Activated T-cell treated with anti-CD3 and anti-CD28 coated beads, Interleukin-2, amount 50 U/mL, for 72 hours (primary cell): ENCODE data around the gene TAOK3. TPM values are rescaled to one million over a fixed set of nuclear protein-coding genes. Genes with fewer than 3 reads are reported as not detected.

Experiments used
- ATAC-seq, 2 donors: fragments of 150-1000 bp; cut with Tn5 transposase; replicated peaks in 1 of 2; 2 replicates each; pipeline ENCODE4 v1.10.0; 2021; ENCODE audit warnings: moderate library complexity in 2 of 2, mild to moderate bottlenecking in 1 of 2
- DNase-seq, 2 donors: peaks; one replicate each; pipeline ENCODE4 v3.0.0; 2021 to 2022; ENCODE audit warnings: mixed read lengths in 1 of 2
- H3K27ac Mint-ChIP-seq: one replicate; pipeline ENCODE4 v1.8.0; 2022; ENCODE audit warnings: mild to moderate bottlenecking, moderate library complexity, mixed read lengths
- H3K27me3 Mint-ChIP-seq: one replicate; pipeline ENCODE4 v1.8.0; 2022; ENCODE audit warnings: low read depth, mixed read lengths
- H3K36me3 Mint-ChIP-seq, 2 donors: one replicate each; pipeline ENCODE4 v1.8.0; 2022; ENCODE audit warnings: mixed read lengths in 2 of 2, mild to moderate bottlenecking in 1 of 2; ENCODE audit not compliant: insufficient read depth in 2 of 2
- H3K4me1 Mint-ChIP-seq: one replicate; pipeline ENCODE4 v1.8.0; 2022; ENCODE audit warnings: low read depth, mixed read lengths
- H3K4me3 Mint-ChIP-seq, 2 donors: one replicate each; pipeline ENCODE4 v1.8.0; 2022; ENCODE audit warnings: mild to moderate bottlenecking in 2 of 2, mixed read lengths in 2 of 2, moderate library complexity in 2 of 2
- H3K9me3 Mint-ChIP-seq, 2 donors: one replicate each; pipeline ENCODE4 v1.8.0; 2022; ENCODE audit warnings: mixed read lengths in 2 of 2
- total RNA-seq, 2 donors: library from RNA; stranded (reverse); gene quantifications; one replicate each; pipeline ENCODE4 v1.2.3, GENCODE V29; 2022

TAOK3 gene
- total RNA-seq, 2 donors from 2014 or later: 46.8 to 49.2 TPM

GRCh38 chr12:118122264-118122663, 250.4 kb downstream of the TAOK3 start:
- H3K4me1 Mint-ChIP-seq: peaks cover 6% of the 10 kb centered on the region
- no peaks in the 10 kb centered on the region for H3K9me3 Mint-ChIP-seq
- H3K27me3 Mint-ChIP-seq: no peaks in the 10 kb centered on the region
- ATAC-seq: no peak
- no peak for DNase-seq
- no peak overlapping the region for H3K27ac Mint-ChIP-seq
- no peaks in the 10 kb centered on the region for H3K36me3 Mint-ChIP-seq
- no peak overlapping the region for H3K4me3 Mint-ChIP-seq

GRCh38 chr12:118120579-118121363, 251.9 kb downstream of the TAOK3 start:
- no peaks in the 10 kb centered on the region for H3K27me3 Mint-ChIP-seq
- no peaks in the 10 kb centered on the region for H3K36me3 Mint-ChIP-seq
- H3K4me1 Mint-ChIP-seq: peaks cover 6% of the 10 kb centered on the region
- DNase-seq (peak; percentile 58 to 67), ATAC-seq (peak; percentile 49 to 70)
- no peak overlapping the region for H3K4me3 Mint-ChIP-seq
- H3K9me3 Mint-ChIP-seq: no peaks in the 10 kb centered on the region
- H3K27ac Mint-ChIP-seq: peak overlapping the region; percentile 75

GRCh38 chr12:118119449-118119879, 253.2 kb downstream of the TAOK3 start:
- Mint-ChIP-seq H3K4me3 (no peak overlapping the region), H3K4me1 (peaks cover 6% of the 10 kb centered on the region), H3K36me3 (no peaks in the 10 kb centered on the region), H3K27ac (no peak overlapping the region), H3K9me3 (no peaks in the 10 kb centered on the region), H3K27me3 (no peaks in the 10 kb centered on the region)
- DNase-seq (no peak), ATAC-seq (no peak)

GRCh38 chr12:118109088-118109487, 263.6 kb downstream of the TAOK3 start:
- DNase-seq (no peak), ATAC-seq (no peak)
- Mint-ChIP-seq H3K27ac (no peak overlapping the region), H3K4me1 (peaks cover 5% of the 10 kb centered on the region), H3K27me3 (peaks cover 6% of the 10 kb centered on the region), H3K36me3 (no peaks in the 10 kb centered on the region), H3K4me3 (no peak overlapping the region), H3K9me3 (no peaks in the 10 kb centered on the region)

- H3K27me3 Mint-ChIP-seq: peaks cover 6% of the 10 kb centered on the region
- DNase-seq (no peak), ATAC-seq (no peak)
- H3K9me3 Mint-ChIP-seq: no peaks in the 10 kb centered on the region
- H3K4me1 Mint-ChIP-seq: peaks cover 9% of the 10 kb centered on the region
- no peak overlapping the region for H3K4me3 Mint-ChIP-seq
- no peak overlapping the region for H3K27ac Mint-ChIP-seq
- no peaks in the 10 kb centered on the region for H3K36me3 Mint-ChIP-seq
Observed at GRCh38 chr12:118107694-118108093, 265.0 kb downstream of the TAOK3 start.

GRCh38 chr12:118107011-118107410, 265.7 kb downstream of the TAOK3 start:
- Mint-ChIP-seq H3K4me3 (no peak overlapping the region), H3K27ac (no peak overlapping the region)
- ATAC-seq: no peak

GRCh38 chr12:118103601-118104382, 268.9 kb downstream of the TAOK3 start, which contains the start of gene VSIG10:
Gene VSIG10 (minus strand): TSS chr12:118104011. CDS start chr12:118103671, 340 bp downstream.
- no peaks in the 10 kb centered on the region for H3K9me3 Mint-ChIP-seq
- DNase-seq: peak; percentile 31 to 39
- peaks cover 6% of the 10 kb centered on the region for H3K27me3 Mint-ChIP-seq
- H3K27ac Mint-ChIP-seq: peak within 1 kb of the TSS; percentile 77
- peaks cover 11% of the 10 kb centered on the region for H3K4me1 Mint-ChIP-seq
- peak within 1 kb of the TSS; percentile 91 to 97 for H3K4me3 Mint-ChIP-seq
- peak; percentile 74 to 76 for ATAC-seq
- H3K36me3 Mint-ChIP-seq: no peaks in the 10 kb centered on the region

More at GRCh38 chr12:118107011-118107410, 265.7 kb downstream of the TAOK3 start:
- Mint-ChIP-seq H3K27me3 (peaks cover 6% of the 10 kb centered on the region), H3K4me1 (peaks cover 11% of the 10 kb centered on the region), H3K36me3 (no peaks in the 10 kb centered on the region), H3K9me3 (no peaks in the 10 kb centered on the region)
- DNase-seq: no peak

- peak; percentile 24 to 37 for ATAC-seq
Observed at GRCh38 chr12:118103201-118103600, 269.5 kb downstream of the TAOK3 start.

GRCh38 chr12:118102609-118103008, 270.1 kb downstream of the TAOK3 start:
- no peaks in the 10 kb centered on the region for H3K9me3 Mint-ChIP-seq
- H3K27ac Mint-ChIP-seq: peak overlapping the region; percentile 77
- H3K4me3 Mint-ChIP-seq: peak overlapping the region; percentile 91 to 97
- H3K4me1 Mint-ChIP-seq: peaks cover 11% of the 10 kb centered on the region
- DNase-seq (no peak), ATAC-seq (no peak)
- H3K36me3 Mint-ChIP-seq: no peaks in the 10 kb centered on the region
- peaks cover 6% of the 10 kb centered on the region for H3K27me3 Mint-ChIP-seq

More at GRCh38 chr12:118103201-118103600, 269.5 kb downstream of the TAOK3 start:
- Mint-ChIP-seq H3K27ac (no peak overlapping the region), H3K9me3 (no peaks in the 10 kb centered on the region), H3K4me1 (peaks cover 11% of the 10 kb centered on the region), H3K36me3 (no peaks in the 10 kb centered on the region), H3K4me3 (peak overlapping the region; percentile 91 to 97), H3K27me3 (peaks cover 6% of the 10 kb centered on the region)
- peak in 1 of 2 donors; percentile 4 for DNase-seq

- DNase-seq: no peak
- no peak overlapping the region for H3K27ac Mint-ChIP-seq
- peaks cover 6% of the 10 kb centered on the region for H3K27me3 Mint-ChIP-seq
- peak overlapping the region in 1 of 2 donors; percentile 11 for H3K4me3 Mint-ChIP-seq
- no peaks in the 10 kb centered on the region for H3K36me3 Mint-ChIP-seq
- H3K9me3 Mint-ChIP-seq: no peaks in the 10 kb centered on the region
- ATAC-seq: no peak
- H3K4me1 Mint-ChIP-seq: peaks cover 11% of the 10 kb centered on the region
Observed at GRCh38 chr12:118102070-118102469, 270.6 kb downstream of the TAOK3 start.

GRCh38 chr12:118101051-118101450, 271.7 kb downstream of the TAOK3 start:
- Mint-ChIP-seq H3K27me3 (peaks cover 6% of the 10 kb centered on the region), H3K4me1 (peaks cover 11% of the 10 kb centered on the region), H3K4me3 (no peak overlapping the region), H3K9me3 (no peaks in the 10 kb centered on the region), H3K27ac (no peak overlapping the region), H3K36me3 (no peaks in the 10 kb centered on the region)
- DNase-seq (no peak), ATAC-seq (no peak)
